ENCODE measurements around the gene ARHGAP22.

The ARHGAP22 gene

GRCh38 chr10:48541144-48541795 is 63.6 kb downstream of the ARHGAP22 start:
- Histone ChIP-seq H3K36me3 (ENCODE audit: low read depth) (no peaks in the 10 kb centered on the region), H3K4me1 (ENCODE audit: insufficient read depth, poor library complexity, severe bottlenecking) (no peaks in the 10 kb centered on the region), H3K4me3 (ENCODE audit: severe bottlenecking) (no peak overlapping the region), H3K9me3 (ENCODE audit: severe bottlenecking) (no peaks in the 10 kb centered on the region), H3K27me3 (ENCODE audit: insufficient read depth, poor library complexity, severe bottlenecking) (no peaks in the 10 kb centered on the region), H3K27ac (ENCODE audit: poor library complexity, severe bottlenecking) (no peak overlapping the region)
- ATAC-seq (ENCODE audit: low read depth) (no peak), DNase-seq (ENCODE audit: low spot score) (no peak)
- no peak for TF ChIP-seq CTCF (IDR thresholded peaks at IDR 0.05; ENCODE audit: poor library complexity, severe bottlenecking)

DNA sequence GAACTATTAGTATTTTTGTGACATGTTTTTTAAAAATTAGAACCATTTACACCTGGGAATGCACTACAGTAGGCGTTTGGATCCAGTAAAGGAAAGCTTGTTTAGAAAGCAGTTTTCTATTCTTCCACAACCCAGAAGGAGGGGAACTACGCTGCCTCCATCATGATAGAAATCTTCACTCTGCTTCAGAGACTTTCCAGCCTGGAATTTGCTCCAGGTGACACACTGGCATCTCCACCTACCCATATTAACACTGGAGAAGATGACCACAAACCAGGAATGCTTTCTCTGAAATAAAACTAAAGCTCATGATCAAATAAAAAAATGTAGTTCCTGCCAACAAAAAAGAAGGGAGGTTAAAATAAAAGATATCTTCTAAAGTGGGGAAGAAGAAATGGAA is 66.3 kb downstream of the ARHGAP22 start:
- DNase-seq (ENCODE audit: low spot score) (no peak), ATAC-seq (ENCODE audit: low read depth) (no peak)
- no peak for TF ChIP-seq CTCF (IDR thresholded peaks at IDR 0.05; ENCODE audit: poor library complexity, severe bottlenecking)
- Histone ChIP-seq H3K9me3 (ENCODE audit: severe bottlenecking) (no peaks in the 10 kb centered on the region), H3K27me3 (ENCODE audit: insufficient read depth, poor library complexity, severe bottlenecking) (no peaks in the 10 kb centered on the region), H3K4me3 (ENCODE audit: severe bottlenecking) (no peak overlapping the region), H3K27ac (ENCODE audit: poor library complexity, severe bottlenecking) (no peak overlapping the region), H3K4me1 (ENCODE audit: insufficient read depth, poor library complexity, severe bottlenecking) (no peaks in the 10 kb centered on the region), H3K36me3 (ENCODE audit: low read depth) (no peaks in the 10 kb centered on the region)

DNA sequence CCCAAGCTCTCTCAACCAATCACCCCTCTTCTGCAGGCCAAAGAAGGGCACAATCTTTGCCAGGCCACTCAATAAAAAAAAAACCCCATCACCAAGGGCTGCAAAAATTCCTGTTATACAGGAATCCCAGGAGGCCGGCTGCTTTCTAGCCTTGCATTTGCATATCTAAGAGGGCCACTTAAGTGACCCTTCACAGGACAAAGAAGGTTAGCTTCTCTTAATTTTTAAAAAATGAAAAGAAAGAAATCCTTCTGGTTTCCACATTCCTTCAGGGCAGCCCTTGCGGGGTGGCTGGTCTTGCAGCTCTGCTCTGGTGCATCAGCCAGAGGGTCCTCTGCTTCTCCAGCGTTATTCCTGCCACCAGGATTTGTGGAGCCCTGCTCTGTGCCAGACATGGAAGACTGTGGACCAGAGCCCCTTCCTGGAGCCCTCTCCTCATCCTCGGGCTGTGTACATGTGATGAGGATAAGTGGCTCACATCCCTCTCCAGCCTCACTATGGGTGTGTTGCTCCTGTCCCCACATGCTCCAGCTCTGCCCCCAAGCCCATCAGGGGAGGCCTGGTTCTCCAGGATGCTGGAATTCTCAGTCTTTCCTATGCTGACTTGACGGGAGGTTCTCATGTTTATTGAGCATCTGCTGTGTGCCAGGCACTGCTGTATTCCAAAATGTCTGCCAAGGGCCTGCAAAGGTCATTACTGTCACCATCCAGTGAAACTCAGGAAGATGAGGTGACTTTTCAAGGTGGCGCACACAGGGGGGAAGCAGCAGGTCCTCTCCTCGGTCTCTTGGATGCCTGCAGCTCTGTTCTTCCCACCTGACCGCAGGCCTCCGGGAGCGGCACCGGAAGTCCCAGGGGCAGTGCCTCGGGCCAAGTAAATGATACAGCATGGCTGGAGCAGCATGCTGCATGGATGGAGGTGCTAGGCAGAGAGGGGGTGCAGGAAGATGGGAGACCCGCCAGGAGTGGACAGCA is 67.7 kb downstream of the ARHGAP22 start:
- TF ChIP-seq CTCF (IDR thresholded peaks at IDR 0.05; ENCODE audit: poor library complexity, severe bottlenecking) = no peak

DNA sequence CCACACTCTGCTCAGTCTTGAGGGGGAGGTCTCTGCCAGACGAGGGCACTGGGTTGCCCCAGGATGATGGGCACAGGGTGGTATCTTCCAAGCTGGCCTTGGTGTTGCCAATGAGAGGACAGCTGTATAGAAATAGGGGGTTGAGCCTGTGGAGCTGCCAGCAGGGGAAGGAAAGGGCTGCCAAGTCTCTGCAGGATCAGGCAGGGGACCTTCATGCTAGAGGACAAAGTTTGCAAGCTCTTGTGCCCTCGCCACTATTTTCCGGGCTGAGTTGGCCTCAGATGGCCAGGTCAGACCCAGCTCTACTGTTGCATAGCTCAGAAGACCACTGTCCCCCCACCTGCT is 68.7 kb downstream of the ARHGAP22 start:
- no peaks in the 10 kb centered on the region for H3K9me3 ChIP-seq (ENCODE audit: severe bottlenecking)
- TF ChIP-seq CTCF (IDR thresholded peaks at IDR 0.05; ENCODE audit: poor library complexity, severe bottlenecking) = no peak
- H3K27me3 ChIP-seq (ENCODE audit: insufficient read depth, poor library complexity, severe bottlenecking) = no peaks in the 10 kb centered on the region
- no peaks in the 10 kb centered on the region for H3K4me1 ChIP-seq (ENCODE audit: insufficient read depth, poor library complexity, severe bottlenecking)
- no peak overlapping the region for H3K4me3 ChIP-seq (ENCODE audit: severe bottlenecking)
- no peaks in the 10 kb centered on the region for H3K36me3 ChIP-seq (ENCODE audit: low read depth)
- ATAC-seq (ENCODE audit: low read depth) (no peak), DNase-seq (ENCODE audit: low spot score) (no peak)
- H3K27ac ChIP-seq (ENCODE audit: poor library complexity, severe bottlenecking) = no peak overlapping the region

More for the DNA sequence above, 67.7 kb downstream of the ARHGAP22 start:
- Histone ChIP-seq H3K27me3 (ENCODE audit: insufficient read depth, poor library complexity, severe bottlenecking) (no peaks in the 10 kb centered on the region), H3K9me3 (ENCODE audit: severe bottlenecking) (no peaks in the 10 kb centered on the region), H3K27ac (ENCODE audit: poor library complexity, severe bottlenecking) (no peak overlapping the region), H3K36me3 (ENCODE audit: low read depth) (no peaks in the 10 kb centered on the region), H3K4me1 (ENCODE audit: insufficient read depth, poor library complexity, severe bottlenecking) (no peaks in the 10 kb centered on the region), H3K4me3 (ENCODE audit: severe bottlenecking) (no peak overlapping the region)
- DNase-seq (ENCODE audit: low spot score) (no peak), ATAC-seq (ENCODE audit: low read depth) (no peak)
